NCI-H82 treated with DMSO at 0.1 percent for 48 hours (cell line): ENCODE results near the gene TNFRSF19.
"Not testable (repeated sequence)": the region's sequence is repeated elsewhere in the genome, so short reads cannot be mapped to it uniquely, and the experiment has no call there.

Experiments
- DNase-seq: peaks from one replicate; lab custom pipeline; 2025; ENCODE audit not compliant: unreplicated experiment; lab: John Stamatoyannopoulos, UW

The TNFRSF19 gene

DNA sequence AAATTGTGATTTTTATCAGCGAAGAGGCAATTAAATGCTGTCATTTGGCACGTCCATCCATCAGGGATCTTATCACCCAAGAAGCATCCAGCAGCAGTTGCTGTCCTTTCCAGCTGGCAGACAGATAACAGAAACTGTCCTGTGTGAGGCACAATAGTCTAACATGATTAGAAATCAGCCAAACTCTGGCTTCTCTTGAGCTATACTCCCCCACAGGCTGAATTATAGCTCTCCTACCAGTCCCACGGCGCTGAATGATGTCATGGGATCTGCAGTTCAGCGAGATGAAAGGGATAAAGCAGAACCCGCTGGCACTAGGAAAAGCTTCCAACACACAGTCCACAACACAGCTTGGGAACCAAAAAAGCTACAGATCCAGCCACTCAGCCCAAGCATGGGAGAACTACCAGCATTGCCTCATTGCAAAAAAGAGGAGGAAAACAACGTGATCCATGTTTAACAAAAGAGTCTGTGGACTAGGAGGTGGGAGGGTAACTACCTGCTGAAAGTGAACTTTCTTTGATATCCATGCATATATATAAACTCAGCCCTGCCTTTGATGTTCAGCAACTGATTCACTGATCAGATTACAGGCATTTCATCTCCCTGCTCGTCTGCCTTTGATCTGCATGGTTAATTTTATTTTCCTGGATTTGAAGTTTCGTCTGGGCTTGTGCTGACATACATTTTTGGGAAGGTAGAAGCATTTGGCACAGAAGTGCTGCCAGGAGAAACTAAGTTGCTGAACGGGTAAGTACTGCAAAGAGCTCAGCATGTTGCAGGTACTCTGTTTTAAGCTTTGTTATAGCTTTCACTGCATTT, at the start of gene TNFRSF19:
Gene TNFRSF19, plus strand, starts transcription at position 314 of the 822 bp plus-strand sequence. CDS start 19,772 bp downstream, outside the sequence.
- peak; percentile 92 for DNase-seq

- not testable (repeated sequence) for DNase-seq
Observed at GRCh38 chr13:23529926-23530325, 40.3 kb upstream of the TNFRSF19 start.

- DNase-seq, result no peak
Observed at GRCh38 chr13:23531446-23531845, 38.8 kb upstream of the TNFRSF19 start.

DNA sequence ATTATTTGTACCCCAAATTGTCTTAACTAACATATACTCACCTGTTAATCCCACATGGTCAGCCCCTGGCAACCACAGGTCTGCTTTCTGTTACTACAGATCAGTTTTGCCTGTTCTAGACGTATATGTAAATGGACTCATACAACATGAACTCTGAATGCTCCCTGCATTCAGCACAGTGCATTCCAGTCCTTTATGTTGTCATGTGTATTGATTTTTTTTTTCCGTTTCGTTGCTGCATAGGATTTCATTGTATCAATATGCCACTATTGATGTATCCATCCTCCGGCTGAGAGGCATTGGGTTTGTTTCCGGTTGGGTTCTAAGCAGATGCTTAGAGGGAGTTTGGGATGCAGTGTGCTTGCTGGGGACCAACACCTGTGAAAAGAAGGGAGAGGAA, 36.1 kb upstream of the TNFRSF19 start:
- no peak for DNase-seq

GRCh38 chr13:23541221-23541824, 28.9 kb upstream of the TNFRSF19 start:
- no peak for DNase-seq

DNA sequence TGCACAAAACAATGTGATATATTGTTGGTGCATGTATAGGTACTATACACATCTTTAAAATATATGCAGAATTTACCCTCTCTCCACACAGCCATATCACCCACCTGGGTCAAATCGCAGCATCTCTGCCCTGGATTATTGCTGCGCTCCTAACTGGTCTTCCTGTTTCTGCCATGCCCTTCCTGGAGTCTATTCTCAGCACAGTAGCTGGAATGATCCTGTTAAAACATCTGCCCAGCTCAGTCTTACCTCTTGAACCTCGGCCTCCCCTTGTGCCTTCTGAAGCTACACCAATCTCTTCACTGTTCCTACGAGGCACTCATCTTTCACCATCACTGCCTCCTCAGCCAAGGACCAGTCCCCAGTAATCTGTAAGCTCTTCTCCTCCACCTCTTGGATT, 25.5 kb upstream of the TNFRSF19 start:
- DNase-seq, result no peak

GRCh38 chr13:23547000-23547590, 23.1 kb upstream of the TNFRSF19 start:
- no peak for DNase-seq

- no peak for DNase-seq
Observed at GRCh38 chr13:23549724-23550123, 20.5 kb upstream of the TNFRSF19 start.

- no peak for DNase-seq
Observed at GRCh38 chr13:23550163-23550562, 20.0 kb upstream of the TNFRSF19 start.

- DNase-seq, result no peak
Observed at GRCh38 chr13:23551213-23552008, 18.8 kb upstream of the TNFRSF19 start.

DNA sequence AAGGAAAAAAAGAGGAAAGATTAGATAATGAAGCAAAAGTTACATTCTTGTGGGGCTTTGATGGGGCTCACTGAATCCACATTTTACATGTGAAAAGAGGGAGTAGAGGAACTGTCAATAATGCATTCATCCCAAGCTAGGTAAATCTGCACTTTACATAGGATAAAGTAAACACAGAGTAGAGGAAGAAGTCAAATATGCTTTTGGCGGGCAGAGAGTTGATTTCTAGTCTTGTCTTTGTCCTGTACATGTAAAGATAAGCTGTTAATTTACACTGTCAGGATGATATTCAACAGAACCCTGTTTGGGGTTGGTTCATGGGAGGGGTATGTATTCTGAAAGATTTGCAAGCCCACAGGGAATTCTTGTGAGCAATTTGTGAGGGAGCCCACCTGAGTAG, 18.0 kb upstream of the TNFRSF19 start:
- no peak for DNase-seq

DNA sequence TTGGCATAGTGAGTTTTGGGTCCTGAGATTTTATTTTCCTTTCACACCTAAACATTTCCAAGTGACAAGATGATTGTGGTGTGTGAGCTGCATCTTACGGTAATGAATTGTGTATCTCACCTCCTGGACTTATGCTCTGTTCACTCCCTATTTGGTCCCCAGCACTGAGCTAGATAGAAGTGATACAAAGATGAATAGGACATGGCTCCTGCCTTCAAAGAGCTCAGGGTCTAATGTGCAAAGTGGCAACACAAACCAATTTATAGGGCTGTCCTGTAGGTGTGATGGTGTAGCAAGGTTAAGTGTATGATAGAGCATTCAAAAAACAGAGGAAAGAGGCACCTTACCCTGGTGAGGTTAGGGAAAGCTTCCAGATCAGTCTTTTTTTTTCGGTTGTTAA, 17.6 kb upstream of the TNFRSF19 start:
- no peak for DNase-seq

DNA sequence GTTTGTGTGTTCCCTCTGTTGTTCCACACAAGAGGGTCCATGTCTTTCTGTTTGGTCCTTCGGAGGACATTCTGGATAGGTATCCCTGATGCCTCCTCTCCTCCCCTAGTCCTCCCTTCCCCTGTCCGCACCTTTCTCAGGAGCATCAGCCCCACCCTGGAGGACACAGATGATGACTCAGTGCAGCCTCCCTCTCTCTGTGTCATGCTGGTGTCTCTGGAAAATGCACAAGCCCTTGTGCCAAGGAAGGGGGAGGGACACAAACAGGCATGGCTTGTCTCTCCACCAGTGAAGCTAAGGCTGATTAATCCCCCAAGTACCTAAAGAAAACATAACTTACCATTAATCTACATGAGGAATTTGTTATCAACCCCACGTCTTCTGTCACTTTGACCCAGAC, 16.2 kb upstream of the TNFRSF19 start:
- DNase-seq, result no peak

DNA sequence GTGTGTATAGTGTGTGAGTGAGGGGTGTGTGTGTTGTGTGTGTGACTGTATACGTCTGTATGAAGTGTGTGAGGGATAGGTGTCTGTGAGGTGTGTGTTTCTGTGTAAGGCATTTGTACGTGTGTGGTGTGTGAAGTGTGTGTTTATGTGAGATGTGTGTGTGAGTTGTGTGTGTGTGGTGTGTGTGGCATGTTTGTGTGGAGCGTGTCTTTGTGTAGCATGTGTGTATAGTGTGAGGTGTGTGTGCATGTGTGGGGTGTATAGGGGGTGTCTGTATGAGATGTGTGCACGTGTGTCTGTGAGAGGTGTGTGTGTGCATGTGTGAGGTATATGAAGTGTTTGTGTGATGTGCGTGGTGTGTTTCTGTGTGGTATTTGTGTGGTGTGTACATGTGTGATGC, 13.2 kb upstream of the TNFRSF19 start:
- no peak for DNase-seq

DNA sequence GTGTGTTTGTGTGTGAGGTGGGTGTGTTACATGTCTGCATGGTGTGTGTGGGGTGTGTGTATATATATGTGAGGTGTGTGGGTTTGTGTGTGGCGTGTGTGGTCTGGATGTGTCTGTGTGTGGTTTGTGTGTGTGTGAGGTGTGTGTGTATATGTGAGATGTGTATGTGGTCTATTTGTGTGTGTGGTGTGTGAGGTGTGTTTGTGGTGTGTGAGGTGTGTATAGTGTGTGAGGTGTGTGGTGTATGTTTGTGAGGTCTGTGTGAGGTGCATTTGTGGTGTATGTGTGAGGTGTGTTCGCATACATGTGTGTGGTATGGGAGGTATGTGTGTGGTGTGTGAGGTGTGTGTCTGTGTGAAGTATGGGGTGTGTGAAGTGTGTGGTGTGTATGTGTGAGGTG, 12.5 kb upstream of the TNFRSF19 start:
- no peak for DNase-seq

- no peak for DNase-seq
Observed at GRCh38 chr13:23558675-23559536, 11.3 kb upstream of the TNFRSF19 start.

- DNase-seq, result no peak
Observed at GRCh38 chr13:23560571-23561089, 9.6 kb upstream of the TNFRSF19 start.

DNA sequence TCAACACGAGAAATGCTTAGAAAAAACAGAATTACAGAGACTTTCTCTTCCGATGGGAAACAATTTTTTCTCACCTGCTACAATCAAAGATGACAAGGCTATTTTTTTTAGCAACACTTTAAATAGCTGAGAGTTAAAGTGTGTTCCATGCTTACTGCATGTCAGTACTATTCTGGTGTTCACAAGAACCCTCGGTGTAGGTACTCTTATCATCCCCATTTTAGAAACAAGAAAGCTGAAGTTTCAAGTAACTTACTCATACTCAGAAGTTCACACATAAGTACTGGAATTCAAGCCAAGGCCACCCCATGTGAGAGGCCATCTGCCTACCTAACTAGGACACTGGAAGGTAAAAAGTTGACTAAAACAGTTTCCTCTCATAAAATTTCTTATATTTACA, 9.0 kb upstream of the TNFRSF19 start:
- no peak for DNase-seq

GRCh38 chr13:23563085-23563845, 6.9 kb upstream of the TNFRSF19 start:
- no peak for DNase-seq
